NCI-H446 treated with DMSO at 0.1 percent for 48 hours (cell line): ENCODE measurements around the gene MBOAT7.
A peak's percentile ranks its signal among the peaks of the same experiment; 100 is the strongest.
"Not testable (repeated sequence)": the region's sequence is repeated elsewhere in the genome, so short reads cannot be mapped to it uniquely, and the experiment has no call there.

Source experiments
- DNase-seq: peaks from one replicate; lab custom pipeline; 2025; lab: John Stamatoyannopoulos, UW

Gene MBOAT7

DNA sequence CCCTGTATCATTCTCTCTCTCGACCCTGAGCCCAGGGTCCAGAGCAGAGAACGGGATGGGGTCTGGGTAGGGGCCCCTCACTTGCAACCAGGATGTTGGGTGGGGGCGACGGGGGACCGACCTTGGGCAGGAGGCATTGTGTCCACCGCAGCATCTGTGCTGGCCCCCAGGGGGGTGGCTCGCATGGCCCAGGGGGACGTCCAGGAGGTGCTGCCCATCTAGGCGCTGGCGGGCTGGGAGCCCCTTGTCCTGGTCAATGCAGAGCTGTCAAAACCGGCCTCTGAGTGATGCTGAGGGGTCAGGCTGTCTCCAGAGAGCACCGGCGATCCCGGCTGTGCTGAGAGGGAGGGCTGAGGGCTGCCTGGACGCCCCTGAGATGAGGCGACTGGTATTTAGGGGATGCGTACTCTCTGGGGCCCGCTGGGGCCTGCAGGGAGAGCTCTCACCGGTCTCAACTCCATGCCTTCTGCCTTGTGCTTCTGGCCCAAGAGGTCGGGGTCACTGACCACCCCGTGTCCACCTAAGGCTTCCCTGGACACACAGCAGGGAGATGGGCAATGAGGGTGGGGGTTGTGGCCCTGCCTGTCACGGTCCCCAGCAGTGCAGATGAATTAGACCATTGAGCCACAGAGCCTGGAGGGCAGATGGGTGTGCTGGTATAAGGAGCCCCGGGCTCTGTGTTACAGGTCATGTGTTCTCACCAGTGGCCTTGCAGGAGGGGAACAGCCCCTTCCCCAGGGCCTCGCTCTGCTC, 19.9 kb upstream of the MBOAT7 start:
- DNase-seq, result no peak

DNA sequence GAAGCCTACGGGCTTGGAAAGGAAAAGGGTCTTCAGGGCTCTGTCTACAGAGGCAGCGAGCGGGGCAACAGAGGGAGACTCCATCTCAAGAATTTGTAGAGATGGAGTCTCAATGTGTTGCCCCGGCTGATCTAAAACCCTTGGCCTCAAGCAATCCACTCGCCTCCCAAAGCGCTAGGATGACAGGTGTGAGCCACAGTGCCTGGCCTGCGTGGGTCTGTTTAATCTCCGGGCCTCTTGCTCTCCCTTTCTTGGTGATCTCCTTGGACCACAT, 19.3 kb upstream of the MBOAT7 start:
- DNase-seq, result no peak

DNA sequence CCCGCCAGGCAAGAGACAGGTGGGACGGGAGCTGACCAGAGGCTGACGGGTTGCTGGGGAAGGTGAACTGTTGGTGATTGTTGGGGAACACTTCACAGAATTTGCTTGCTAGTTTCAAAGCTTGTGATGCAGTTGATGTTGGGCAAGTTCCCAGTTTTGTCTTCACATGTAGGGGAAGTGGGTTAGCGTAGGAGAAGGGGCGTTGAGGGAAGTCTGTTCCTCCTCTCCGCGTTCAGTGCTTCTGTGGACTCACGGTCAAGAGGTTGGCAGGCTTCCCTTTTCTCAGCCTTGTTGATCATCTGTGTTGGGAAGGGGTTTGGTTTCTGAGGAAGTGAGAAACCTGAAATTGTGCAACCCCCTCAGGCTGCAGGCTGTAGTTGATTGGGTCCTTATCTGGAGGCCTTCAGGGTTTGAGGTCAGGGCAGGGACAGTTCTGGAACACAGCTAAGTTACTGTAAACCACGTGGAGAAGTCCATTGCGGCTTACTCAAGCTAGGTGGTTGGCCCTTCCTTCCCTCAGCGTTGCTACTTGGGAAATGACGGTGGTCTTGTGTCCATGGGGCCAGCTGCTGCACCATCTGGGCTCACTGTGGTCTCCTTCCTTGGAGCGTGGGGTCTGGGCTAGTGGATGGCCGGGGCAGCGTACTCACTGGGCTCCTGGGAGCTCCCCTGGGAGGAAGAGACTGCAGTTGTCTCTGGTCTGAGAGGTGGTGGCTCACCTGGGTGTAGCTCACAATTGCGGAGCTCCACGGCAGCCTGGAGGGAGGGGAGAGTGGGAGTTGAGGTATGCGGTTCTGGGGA, 18.8 kb upstream of the MBOAT7 start:
- no peak for DNase-seq

GRCh38 chr19:54207676-54207982, 18.2 kb upstream of the MBOAT7 start:
- DNase-seq, result no peak

- not testable (repeated sequence) for DNase-seq
These were observed 17.8 kb upstream of the MBOAT7 start for GRCh38 chr19:54207193-54207592.

DNA sequence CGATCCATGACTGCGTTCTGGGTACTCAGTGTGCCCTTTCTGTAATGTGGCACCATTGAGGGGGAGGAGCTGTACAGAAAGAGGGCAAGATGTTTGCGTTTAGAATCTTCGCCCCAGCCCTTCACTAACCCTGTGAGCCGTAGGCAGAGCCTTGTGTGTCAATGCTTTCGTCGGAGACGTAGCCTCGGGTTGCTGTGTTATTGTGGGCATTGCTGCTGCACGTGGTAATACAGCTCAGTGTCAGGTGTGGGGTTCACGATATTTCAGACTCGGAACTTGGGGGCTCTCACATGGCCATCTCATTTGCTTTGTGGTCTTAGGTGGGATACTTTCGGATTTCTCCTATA, 17.4 kb upstream of the MBOAT7 start:
- no peak for DNase-seq

DNA sequence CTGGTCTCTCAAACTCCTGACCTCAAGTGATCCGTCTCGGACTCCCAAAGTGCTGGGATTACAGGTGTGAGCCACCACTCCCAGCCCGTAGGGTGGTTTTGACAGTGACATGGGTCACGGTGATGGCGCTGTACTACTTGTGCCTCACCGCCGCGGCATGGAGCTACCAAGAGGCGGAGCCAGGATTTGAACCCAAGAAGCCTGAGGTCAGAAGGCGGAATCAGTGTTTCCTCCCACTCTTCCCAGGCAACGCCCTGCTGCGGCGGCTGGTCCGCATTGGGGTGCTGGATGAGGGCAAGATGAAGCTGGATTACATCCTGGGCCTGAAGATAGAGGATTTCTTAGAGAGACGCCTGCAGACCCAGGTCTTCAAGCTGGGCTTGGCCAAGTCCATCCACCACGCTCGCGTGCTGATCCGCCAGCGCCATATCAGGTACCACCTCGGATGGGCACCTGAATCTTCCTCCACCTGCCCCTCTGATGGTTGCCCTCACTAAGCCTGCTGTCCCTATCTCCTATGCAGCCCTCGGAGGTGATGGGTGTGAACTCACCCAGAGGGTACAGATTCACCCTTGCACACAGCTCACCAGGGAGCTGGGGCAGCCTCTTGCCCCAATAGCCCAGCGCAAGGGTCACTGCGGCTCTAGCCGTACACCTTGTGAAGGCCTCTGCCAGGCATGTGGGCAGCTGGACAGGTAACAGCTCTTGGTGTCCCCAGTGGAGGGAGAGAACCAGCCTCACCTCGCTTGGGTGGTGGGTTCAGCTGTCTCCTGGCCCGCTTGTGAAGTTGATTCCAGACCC, 16.9 kb upstream of the MBOAT7 start:
- no peak for DNase-seq

DNA sequence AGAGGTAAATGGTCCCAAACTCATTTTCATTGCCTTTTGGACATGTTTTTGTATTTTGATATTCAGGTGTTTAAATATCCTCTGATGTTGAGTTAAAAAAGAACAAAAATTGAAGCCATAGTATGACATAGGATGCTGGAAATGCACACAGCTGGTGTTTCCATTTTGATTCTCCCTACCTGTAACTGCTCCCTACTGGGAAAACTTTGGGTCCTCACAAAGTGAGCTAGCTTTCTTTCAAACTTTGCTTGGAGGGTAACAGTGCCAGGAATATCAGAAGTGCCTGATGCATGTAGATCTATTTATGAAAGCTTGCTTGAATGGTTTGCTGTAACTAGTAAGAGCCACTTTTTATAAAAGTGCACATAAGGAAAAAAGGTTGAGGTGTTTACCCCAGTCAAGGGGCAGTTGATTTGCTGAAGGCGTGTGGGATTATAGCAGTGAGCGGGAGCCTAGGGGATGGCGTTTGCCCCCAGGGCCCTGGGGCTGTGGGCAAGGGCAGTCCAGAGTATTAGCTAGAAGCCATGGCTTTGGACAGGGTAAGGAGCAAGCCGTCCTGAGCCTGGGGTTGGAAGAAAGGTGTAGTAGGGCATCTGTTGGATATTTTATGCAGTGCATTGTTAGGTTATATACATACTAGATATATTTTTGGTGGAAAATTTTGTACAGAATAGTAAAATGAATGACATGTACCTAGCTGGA, 15.5 kb upstream of the MBOAT7 start:
- no peak for DNase-seq

DNA sequence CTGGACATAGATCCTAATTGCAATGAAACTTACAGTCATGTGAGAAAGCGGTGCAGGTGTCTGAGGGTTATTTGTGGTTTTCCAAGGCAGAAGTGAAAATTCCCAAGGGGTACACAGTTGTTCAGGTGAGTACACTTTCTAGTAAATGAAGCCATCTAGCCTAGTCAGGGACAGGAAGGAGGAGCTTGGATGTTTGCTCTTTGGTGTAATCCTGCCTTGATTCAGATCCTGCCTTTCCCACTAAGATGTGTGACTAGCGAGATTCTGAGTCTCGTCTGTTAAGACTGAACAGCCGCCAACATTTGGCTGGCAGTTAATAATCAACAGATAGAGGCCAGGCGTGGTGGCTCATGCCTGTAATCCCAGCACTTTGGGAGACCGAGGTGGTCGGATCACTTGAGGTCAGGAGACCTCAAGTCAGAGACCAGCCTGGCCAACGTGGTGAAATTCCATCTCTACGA, 13.8 kb upstream of the MBOAT7 start:
- no peak for DNase-seq

GRCh38 chr19:54201980-54202379, 12.6 kb upstream of the MBOAT7 start:
- DNase-seq, result no peak

DNA sequence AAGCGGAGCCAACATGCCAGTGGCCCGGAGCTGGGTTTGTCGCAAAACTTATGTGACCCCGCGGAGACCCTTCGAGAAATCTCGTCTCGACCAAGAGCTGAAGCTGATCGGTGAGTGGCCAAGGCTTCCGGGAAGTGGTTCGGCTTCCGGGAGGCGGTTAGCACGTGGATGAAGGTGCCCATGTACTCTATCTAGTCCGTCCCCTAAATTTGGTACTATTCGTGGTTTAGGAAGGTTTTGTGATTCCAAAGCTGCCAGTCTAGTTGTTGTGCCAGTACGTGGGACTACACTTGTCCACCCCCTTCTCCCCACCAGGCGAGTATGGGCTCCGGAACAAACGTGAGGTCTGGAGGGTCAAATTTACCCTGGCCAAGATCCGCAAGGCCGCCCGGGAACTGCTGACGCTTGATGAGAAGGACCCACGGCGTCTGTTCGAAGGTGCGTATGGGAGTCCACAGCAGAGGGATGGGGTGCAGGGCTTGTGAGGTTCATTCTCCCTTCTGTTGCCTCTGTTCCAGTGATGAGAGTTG, 11.9 kb upstream of the MBOAT7 start:
- DNase-seq, result no peak

GRCh38 chr19:54199401-54199800, 10.0 kb upstream of the MBOAT7 start:
- no peak for DNase-seq

DNA sequence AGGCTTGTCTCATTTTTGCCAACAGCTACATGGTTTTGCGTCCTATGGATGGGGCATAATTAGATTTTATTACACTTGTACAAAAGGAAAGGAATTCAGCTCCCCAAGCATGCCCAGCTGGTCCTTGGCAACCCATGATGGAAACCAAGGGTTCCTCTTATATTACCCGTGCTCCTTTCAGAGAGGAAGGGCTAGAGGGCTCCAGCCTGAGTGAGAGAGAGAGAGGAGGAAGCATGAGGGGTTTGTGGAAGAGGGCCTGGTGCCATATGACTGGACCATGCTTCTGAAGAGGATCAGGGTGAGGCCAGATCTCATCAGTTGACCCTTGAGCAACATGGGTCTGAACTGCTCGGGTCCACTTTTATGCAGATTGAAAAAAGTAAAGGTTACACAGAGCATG, 7.7 kb upstream of the MBOAT7 start:
- no peak for DNase-seq

- DNase-seq, result no peak
These were observed 7.2 kb upstream of the MBOAT7 start for GRCh38 chr19:54196536-54196935.

DNA sequence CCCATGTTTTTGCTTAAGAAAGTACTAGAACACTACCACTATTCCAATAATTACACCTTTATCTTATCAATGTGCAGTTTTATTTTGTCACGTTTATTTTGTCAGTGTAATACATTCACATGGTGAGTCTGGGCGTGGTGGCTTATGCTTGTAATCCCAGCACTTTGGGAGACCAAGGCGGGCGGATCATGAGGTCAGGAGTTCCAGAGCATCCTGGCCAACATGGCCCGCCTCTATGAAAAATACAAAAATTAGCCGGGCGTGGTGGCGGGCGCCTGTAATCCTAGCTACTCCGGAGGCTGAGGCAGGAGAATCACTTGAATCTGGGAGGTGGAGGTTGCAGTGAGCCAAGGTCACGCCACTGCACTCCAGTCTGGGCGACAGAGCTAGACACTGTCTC, 5.1 kb upstream of the MBOAT7 start:
- DNase-seq, result not testable (repeated sequence)

DNA sequence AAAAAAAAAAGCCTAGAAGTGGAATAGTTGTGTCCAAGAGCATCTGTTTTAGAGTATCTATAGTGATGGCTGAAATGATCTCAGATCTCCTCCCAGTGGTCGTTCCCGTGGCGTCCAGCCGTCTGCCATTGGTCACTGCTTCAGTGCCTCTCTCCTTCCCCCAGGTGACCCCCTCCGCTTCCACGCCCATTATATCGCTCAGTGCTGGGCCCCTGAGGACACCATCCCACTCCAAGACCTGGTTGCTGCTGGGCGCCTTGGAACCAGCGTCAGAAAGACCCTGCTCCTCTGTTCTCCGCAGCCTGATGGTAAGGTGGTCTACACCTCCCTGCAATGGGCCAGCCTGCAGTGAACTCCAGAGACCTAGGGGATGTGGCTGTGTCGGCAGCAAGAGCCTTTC, 3.6 kb upstream of the MBOAT7 start:
- DNase-seq, result no peak

DNA sequence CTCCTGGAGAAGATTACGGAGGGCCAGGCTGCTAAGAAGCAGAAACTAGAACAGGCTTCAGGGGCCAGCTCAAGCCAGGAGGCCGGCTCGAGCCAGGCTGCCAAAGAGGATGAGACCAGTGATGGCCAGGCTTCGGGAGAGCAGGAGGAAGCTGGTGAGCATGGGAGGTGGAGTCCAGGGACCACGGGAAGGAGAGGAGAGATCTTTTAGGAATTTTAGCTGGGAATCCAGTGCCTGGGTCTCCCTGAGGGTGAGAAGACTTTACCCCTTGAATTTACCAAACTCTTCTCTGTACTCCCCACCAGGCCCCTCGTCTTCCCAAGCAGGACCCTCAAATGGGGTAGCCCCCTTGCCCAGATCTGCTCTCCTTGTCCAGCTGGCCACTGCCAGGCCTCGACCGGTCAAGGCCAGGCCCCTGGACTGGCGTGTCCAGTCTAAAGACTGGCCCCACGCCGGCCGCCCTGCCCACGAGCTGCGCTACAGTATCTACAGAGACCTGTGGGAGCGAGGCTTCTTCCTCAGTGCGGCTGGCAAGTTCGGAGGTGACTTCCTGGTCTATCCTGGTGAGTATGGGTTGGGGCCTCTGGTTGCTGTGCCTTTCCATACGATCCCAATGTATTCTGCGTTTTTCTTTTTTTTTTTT, 2.6 kb upstream of the MBOAT7 start:
- DNase-seq, result no peak

DNA sequence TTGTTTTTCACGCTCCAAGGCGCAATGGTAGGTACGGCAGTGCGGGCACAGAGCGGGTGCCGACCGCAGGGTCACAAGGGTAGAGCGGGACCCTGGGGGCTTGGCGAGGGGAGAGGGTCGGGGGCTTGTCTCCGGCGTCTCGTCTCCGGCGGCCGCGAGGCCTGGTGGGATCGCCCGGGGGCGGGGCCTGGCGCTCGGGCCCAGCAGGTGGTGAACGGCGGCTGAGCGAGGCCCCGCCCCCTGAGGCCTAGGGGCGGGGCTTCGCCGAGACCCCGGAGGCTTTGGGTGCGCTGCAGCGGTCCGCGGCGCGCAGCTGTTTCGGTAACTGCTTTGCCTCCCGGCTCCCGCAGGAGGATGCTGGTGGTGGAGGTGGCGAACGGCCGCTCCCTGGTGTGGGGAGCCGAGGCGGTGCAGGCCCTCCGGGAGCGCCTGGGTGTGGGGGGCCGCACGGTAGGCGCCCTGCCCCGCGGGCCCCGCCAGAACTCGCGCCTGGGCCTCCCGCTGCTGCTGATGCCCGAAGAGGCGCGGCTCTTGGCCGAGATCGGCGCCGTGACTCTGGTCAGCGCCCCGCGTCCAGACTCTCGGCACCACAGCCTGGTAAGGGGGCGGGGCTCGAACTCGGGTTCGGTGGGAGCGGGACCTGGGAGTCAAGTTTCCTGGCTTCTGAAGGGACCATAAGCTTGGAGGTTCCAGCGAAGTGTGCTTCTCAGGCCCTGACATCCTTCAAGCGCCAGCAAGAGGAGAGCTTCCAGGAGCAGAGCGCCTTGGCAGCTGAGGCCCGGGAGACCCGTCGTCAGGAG, 1.8 kb upstream of the MBOAT7 start, which contains the start of gene TSEN34:
Gene TSEN34, plus strand, starts transcription at position 298 of the 800 bp plus-strand sequence. Its CDS starts 57 bp downstream, at position 355.
- peak; percentile 74 for DNase-seq

GRCh38 chr19:54190503-54191010, 1.2 kb upstream of the MBOAT7 start:
- peak; percentile 99 for DNase-seq

- peak; percentile 100 for DNase-seq
These were observed 539 bp upstream of the MBOAT7 start for GRCh38 chr19:54189735-54190502.
